Kasumi-1 (cell line): ENCODE measurements around the gene DSC3.
"Not testable (repeated sequence)": the region's sequence is repeated elsewhere in the genome, so short reads cannot be mapped to it uniquely, and the experiment has no call there.

Experiments used
- DNase-seq, 2 experiments: peaks; one replicate each; lab custom pipeline; 2025; lab: John Stamatoyannopoulos, UW

DSC3 gene

DNA sequence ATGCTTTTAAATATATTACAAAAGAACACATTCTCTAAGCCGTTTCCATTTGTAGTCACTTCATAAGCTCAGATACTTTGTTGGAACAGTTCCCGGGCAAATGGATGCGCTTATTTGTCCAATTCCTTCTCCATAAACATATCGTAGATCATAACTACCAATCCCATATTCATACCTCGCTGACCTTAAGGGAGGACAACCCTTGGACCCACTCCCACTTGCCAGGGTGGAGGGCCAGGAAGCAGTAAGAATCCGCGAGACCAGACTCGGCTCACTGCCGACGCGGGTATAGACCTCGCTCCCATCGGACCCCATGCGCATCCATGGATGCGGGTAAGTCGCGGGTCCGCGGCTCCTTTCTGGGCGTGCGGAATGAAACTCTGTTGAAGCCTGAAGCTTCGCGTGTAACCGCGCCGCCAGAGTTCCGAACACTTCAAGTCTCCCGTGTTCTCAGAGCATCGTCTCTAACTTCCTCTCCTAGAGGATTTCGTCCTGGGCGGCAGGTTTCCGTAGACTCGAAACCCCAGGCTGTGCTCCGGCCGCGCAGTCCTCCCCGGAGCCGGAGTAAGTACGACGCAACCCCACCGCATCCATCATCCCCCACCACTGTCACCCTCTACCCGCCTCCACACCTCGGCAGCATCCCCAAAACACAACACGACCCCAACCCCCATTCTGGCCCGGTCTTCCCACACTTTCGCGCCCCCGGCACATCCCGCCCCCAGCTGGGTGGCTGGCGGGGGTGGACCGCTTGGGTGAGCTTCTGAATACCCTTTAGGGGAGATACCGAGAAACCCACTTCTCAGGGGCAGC lies 1.1 kb downstream of the DSC3 start:
- no peak for DNase-seq

DNA sequence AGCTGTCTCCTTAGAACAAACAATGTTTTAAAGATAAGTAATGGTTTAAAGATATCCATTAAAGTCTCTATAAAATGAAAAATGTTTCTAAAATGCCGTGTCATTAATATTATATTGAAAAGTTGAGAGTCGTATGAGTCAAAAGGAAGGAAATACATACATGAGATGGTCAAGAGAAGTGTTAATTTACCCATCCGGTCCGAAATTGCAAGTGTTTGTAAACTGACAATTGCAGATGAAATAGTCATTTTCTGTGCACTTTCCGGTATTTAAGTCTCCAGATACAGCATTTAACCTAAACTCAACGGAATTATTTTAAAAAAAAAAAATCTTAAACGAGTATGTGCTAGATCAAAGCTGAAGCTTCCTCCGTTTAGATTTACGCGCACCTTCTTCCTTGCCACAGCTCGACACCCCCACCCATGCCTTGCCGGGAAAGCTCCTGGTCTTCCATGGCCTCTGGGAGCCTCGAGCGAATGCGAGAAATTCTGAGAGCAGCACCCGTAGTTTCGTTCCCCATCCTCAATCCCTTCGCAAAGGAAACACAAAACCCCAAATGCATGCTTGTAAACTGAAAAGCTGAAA lies 1.8 kb downstream of the DSC3 start:
- DNase-seq, result no peak

DNA sequence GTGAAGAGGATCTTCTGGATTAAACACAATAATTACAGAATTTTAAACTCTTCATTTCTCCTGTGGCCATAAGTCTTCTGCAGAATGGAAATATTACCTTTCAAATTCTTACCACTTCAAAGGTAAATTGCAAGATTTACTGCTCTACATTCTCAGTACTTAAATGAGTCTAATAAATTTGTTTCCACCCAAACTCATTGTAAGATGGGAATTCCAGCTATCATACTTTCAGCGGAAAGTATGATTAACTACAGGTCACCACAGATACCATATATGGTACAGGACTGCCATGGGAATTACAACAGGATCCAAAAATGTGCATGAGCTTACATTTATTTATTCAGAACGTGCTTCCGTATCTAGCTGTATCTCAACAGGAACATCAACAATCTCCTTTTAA lies 3.1 kb downstream of the DSC3 start:
- DNase-seq, result no peak

DNA sequence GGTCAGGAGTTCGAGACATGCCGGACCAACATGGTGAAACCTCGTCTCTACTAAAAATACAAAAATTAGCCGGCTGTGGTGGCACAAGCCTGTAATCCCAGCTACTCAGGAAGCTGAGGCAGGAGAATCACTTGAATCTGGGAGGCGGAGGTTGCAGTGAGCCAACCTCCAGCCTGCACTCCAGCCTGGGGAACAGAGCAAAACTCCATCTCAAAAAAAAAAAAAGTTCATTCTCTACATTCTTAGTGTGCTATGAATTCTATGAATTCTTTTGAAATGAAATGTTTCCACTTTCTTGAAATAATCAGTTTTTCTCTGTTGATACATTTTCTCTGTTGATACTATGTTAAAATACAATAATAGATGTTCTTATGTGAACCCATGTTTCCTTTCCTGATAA lies 4.9 kb downstream of the DSC3 start:
- not testable (repeated sequence) for DNase-seq

DNA sequence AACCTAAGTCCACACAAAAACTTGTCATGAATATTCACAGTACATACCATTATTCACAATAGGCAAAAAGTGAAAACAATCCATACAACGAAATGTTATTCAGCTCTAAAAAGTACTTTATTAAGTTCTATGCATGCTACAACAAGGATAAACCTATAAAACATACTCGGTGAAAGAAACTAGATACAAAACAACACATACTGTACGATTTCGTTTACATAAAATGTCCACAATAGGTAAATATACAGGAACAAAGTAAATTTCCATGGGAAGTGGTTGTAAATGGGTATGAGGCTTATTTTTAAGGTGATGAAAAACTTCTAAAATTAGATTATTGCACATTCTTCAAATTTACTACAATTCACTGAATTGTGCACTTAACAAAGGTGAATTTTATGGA lies 8.0 kb downstream of the DSC3 start:
- no peak for DNase-seq

DNA sequence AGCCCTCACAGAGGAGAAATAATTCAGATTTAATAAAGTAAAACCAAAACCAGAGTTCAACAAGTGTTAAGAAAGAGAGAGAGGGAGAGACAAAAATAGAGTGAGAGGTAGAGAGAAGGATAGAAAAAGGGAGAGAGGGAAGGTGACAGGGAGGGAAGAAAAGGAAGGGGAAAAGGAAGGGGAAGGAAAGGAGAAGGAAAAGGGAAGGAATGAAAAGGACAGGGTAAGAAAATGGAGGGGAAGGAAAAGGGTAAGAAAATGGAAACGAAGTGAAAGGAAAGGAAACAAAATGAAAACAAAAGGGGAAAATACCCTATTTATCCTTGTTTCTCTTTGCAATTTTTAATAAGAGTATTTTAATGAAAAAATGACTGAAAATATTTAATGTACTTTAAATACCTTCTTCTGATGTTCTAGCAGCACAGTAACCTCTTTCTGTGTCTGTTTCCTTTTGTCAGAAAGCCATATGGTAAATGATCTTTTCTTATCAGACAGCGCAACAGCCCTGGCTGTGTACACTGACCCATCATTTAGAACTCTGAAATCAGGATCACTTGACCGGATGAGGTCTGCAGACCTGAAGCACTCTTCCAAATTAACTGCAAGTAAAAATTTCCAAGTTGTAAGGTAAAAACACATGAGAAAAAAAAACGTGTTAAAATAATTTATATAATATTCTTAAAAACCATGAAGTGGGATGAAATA lies 11.8 kb downstream of the DSC3 start:
- no peak for DNase-seq

DNA sequence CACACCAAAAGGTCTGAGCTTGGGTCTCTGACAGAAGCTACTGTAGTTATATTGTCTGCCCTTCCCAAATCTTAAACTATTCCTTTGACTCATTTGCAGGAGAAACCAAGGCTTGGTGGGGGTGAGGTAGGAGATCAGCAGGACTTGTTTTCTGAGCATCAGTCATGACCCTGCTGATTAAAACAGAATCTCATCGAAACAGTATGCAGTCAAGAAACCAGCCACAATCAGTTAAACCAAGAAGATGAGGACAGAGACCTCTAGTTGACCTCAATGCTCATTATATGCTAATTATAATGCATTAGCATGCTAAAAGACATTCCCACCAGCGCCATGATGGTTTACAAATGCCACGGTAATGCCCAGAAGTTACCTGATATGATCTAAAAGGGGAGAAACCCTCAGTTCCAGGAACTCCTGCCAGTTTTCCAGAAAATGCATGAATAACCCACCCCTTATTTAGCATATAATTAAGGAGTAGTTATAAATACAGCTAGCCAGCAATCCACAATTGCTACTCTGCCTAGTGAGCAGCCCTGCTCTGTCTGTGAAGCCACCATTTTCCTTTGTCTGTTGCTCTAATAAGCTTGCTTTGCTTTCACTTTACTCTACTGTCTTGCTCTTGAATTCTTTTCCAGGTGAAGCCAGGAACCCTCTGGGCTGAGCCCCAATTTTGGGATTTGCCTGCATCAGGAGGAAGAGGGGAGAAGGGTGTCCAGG lies 26.7 kb downstream of the DSC3 start:
- no peak for DNase-seq

DNA sequence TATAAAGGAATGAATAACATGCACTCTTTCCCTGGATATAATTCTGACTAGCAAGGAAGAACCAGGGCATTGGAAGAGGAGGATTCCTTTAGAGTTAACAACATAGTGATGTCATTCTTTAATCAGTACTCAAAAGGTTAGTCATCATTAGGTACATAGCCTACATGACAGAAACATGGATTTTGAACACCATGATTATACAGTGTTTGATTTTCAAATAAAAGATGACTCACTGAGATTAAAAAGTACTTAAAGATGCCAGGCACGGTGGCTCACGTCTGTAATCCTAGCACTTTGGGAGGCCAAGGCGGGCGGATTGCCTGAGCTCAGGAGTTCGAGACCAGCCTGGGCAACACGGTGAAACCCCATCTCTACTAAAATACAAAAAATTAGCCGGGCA lies 31.1 kb downstream of the DSC3 start:
- DNase-seq, result not testable (repeated sequence)

DNA sequence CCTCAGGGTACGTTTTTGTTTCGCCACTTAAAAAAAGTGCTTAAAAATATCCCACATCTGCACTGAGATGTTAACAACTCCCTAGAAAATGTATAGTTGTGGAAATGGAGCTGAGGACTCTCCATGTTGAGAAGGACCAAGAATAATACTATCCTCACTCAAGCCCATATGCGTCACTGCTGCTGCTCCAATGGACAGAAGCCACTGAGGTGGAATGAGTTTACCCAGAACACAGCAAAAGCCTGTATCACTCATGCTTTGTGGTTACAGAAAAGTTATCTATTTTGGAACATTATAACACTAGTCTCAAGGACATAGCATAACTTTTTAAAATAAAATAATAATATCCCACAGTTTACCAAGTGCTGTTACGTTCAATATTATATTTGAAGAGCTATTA lies 31.9 kb downstream of the DSC3 start:
- DNase-seq, result no peak

DNA sequence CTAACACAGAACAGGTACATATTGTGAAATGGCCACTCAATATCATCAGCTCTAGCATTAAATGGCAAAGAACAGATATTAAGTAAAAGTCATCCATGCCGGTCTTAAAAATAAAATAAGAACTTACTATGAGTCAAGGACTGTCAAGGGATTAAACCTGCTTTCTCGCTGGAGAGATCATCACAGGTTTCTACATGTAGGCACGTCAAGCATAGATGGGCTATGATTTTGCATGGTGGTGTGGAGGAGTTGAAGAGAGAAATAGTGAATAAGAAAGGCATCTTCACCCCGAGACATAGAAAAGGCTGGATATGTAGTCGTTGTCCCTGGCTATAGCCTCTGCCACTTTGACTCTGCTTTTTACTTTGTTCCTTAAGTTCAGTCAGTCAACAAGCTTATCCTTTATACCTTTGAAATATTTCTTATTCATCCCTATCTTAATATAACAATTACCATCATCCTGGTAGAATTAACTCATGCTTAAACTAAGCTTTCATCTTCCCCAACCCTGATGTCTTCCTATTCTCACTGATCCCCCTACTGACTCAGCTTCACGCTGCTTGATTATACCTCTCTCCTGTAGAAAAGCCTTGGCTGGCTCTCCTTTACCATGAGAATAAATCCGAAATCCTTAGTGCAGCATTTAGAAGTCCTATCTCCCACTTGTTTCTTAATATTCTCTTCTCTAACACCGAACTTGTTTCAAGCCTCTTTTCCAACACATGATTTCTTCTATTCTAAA lies 42.5 kb downstream of the DSC3 start:
- DNase-seq, result no peak

DNA sequence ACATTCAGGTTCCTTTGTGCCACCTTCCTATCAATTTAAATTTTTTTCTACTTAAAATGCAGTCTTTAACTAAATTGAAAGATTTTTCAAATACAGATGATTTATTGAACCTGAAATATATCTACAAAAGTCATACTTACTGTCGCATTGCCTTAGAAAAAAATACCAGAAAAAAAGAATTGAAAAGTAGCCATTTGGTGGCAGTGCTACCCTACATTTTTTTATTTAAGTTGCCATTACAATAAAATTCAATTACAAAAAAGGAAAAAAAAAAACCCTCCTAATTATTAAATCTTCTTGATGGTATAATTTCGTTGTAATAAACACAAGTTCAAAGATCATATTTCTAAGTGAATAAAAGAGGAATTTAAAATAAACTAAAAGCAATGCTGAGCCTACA lies 43.4 kb downstream of the DSC3 start:
- peak; percentile 16 to 43 for DNase-seq

DNA sequence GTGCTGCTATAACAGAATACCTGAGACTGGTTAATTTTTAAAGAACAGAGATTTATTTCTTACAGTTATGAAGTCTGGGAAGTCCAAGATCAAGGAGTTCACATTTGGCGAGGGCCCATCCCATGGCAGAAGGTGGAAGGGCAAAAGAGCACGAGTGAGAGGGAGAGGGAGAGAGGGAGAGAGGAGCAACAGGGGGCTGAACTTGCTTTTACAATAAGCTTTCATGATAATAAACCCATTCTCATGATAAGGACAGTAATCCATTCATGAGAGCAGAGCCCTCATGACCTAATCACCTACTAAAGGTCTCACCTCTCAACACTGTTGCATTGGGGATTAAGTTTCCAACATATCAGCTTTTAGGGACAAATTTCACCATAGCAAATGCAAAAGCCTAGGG lies 45.3 kb downstream of the DSC3 start:
- no peak for DNase-seq

DNA sequence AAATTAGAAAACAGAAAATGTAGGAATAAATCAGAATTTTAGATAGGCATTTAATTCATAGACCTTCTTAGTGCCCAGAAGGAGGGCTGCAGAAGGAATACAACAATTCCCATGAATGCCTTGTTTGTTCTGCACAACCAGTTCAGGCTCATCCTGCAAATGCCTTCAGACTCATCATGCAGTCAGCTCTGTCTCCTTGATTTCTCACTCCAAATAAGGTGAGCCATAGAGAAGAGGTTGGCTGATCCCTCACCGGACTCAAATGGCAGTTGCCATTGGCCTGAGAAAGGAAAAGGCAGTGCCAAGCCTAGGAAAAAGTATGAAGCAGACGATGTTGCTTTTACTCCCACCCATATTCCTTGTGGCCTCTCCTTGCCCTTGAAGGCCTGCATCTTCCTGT lies 50.3 kb downstream of the DSC3 start:
- DNase-seq, result no peak

DNA sequence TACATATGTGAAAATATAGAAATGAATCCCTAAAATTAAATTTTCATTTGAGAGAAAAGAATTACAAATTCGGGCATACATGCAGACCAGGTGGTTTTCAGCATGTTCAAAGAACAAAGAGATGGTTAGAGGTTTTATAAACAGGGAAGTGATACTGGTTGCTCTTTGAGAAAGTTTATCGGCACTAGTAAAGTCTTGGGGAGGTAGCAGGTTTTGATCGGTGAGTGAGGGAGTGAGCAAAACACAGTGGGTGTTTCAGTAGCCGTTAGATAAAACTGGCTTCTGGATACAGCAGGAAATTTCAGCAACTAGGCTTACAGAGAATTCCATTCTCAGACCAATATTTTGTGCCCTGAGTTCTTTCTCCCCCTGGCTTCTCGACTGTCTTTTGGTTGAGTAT lies 51.1 kb downstream of the DSC3 start:
- no peak for DNase-seq

DNA sequence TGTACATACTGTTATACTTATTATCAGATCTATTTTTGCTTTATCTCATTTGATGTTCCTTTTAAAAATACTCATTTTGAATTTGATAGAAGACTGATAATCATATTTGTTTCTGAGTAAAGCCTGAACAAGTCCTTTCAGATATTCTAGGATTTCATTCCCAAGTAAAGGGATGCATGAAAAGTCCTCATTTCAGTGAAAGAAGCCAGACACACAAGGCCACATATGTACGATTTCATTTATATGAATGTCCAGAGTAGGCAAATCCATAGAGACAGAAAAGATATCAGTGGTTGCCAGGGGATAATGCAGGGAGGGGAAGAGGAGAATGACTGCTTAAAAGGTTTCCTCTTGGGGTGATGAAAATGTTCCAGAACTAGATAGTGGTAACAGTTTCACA lies 53.4 kb downstream of the DSC3 start:
- DNase-seq, result no peak

DNA sequence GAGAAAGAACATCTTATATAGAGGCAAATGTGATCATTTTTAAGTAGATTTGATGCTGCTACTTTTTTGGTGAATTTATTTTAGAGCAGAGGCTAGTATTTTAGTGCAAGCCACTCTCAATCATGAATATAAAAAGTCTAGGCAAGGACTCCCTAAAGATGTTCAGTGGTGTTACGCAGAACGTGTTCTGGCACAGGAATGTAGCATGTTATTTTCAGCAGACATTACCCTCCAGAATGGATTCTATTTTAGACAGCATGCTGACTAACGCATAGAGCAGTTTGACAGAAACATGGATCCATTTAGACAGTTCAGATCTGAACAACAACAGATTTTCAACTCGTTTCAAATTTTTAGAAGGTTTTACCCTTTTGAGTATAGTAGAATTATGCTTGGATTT lies 54.1 kb downstream of the DSC3 start:
- DNase-seq, result no peak

DNA sequence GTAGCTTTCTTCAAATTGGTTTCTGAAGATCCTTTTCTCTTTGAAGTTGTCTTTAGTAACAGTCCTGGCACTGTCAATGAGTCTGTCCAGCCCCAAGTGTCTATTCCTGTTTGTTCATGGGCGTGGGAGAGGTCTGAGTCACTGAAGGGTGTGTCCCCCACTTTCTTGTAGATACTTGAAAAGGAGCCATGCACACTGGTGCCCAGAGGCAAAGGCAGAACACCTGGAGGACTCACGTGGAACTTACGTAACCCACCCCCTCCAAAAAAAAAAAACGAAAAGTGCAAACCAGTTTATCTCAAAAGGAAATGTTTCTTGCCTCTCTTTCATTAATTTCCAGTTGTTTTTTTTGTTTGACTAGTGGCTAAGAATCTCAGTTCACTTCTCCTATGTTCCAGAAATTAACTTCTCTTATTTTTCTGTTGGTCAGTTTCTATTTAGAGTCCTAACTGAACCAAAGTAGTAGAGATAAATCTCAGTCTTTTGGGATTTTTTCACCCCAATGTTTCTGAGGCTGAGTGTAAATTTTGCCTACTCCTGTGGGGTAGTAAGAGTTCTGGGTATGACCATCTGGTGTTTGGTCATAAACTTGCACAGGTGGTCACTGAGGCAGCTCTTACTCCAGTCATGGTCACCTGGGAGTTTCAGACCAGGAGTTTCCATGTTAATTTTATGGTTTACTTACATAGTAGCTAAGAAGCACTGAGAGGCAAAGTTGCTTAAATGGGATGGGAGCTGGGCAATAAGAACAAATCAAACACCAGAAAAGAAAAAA lies 54.9 kb downstream of the DSC3 start:
- no peak for DNase-seq

DNA sequence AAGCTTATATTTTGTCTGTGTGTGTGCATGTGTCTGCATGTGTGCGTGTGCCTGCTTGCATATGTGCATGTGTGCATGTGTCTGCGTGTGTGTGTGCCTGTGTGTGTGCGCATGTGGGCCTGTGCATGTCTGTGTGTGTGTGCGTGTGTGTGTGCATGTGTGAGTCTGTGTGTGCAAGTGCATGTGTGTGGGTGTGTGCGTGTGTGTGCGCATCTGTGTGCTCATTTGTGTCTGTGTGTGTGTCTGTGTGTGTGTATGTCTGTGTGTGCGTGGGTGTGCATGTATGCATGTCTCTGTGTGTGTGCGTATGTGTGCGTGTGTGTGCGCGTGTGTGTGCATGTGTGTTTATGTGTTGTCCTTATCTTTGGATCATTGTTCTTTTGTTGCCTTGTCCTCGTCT lies 56.8 kb downstream of the DSC3 start:
- DNase-seq, result no peak

DNA sequence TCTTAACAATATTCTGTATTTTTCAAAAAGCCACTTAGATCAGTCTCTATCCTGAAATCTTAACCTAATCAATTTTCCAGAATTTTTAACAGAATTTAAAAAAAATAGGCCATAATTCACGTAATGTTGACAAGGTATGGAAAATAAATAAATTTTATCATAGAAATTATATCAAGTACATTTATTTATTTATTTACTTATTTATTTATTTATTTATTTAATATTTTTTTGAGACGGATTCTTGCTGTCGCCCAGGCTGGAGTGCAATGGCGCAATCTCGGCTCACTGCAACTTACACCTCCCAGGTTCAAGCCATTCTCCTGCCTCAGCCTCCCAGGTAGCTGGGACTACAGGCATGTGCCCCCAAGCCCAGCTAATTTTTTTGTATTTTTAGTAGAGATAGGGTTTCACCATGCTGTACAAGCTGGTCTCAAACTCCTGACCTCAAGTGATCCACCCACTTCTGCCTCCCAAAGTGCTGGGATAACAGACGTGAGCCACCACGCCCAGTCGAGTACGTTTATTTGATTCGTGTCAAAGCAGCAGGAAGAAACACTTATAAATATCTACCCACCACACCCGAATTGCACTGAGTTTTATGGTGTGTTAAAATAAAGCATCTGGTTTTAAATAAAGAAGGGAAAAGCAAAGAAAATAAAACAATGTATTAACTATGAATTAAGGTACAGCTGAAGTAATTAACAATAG lies 60.1 kb downstream of the DSC3 start:
- no peak for DNase-seq

DNA sequence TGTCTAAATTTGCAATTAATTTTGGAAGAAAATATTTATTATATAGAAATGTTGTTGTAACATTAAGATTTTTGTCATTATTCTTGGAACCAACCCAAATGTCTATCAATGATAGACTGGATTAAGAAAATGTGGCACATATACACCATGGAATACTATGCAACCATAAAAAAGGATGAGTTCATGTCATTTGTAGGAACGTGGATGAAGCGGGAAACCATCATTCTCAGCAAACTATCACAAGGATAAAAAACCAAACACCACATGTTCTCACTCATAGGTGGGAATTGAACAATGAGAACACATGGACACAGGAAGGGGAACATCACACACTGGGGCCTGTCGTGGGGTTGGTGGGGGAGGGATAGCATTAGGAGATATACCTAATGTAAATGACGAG lies 64.5 kb downstream of the DSC3 start:
- DNase-seq, result not testable (repeated sequence)
